ENCODE results near the gene LRRTM1. TPM values are rescaled to one million over a fixed set of nuclear protein-coding genes. Genes with fewer than 3 reads are reported as not detected.

The LRRTM1 gene
- total and polyA plus RNA-seq, 9 donors, result 0.27 to 1.7 (median 0.64) TPM

DNA sequence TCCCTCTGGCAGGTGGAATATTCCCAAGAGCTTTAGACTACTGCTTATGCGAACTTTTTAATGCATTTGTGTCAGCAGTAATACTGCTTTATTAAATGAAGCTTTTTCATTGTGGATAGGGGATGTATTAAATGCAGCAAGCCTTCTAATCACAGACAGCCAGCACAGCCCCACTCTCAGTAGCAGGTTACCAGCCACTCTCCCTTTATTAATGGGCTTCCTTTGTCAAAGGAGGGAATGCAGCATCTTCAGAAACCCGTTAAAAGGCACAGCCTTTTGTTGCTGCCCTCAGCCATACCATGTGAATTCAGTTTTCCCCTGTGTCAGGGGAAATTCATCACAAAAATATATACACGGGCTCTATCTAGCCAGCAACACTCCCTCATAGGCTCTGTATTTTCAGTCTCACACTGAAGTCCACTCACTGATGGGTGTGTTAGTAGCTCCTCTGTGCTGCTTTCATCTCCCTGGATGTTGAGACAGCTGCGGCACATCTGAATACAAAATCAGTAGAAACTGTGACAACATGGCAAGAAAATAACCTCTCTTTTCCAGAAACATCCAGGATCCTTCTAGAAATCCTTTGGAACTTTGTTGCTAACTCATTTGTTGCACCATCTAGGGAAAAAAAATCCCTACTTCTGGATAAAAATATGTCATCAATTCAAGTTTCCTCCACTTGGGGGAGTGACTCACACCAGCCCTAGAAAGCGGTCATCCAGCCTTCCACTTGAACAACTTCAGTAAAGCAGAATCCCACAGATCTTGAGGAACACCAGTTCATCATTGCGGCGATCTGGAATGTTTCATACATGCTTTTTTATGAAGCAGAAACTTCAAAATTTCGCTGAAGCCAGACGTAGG, 48.4 kb downstream of the LRRTM1 start:
- Histone ChIP-seq H3K4me3 (ENCODE audit: low read length) (no peak overlapping the region), H3K27ac (ENCODE audit: low read length) (no peak overlapping the region), H3K9me3 (replicated peaks; ENCODE audit: control insufficient read depth, low read depth, low read length) (no peaks in the 10 kb centered on the region), H3K4me1 (ENCODE audit: control insufficient read depth, insufficient read depth, low read length) (no peaks in the 10 kb centered on the region), H3K36me3 (ENCODE audit: control insufficient read depth, insufficient read depth, low read length) (no peaks in the 10 kb centered on the region), H3K27me3 (ENCODE audit: control insufficient read depth, insufficient read depth, low read length) (no peaks in the 10 kb centered on the region)
- no peak for DNase-seq
- WGBS (ENCODE audit: insufficient coverage), result 79% methylated on average over 6 of the region's 9 CpGs

DNA sequence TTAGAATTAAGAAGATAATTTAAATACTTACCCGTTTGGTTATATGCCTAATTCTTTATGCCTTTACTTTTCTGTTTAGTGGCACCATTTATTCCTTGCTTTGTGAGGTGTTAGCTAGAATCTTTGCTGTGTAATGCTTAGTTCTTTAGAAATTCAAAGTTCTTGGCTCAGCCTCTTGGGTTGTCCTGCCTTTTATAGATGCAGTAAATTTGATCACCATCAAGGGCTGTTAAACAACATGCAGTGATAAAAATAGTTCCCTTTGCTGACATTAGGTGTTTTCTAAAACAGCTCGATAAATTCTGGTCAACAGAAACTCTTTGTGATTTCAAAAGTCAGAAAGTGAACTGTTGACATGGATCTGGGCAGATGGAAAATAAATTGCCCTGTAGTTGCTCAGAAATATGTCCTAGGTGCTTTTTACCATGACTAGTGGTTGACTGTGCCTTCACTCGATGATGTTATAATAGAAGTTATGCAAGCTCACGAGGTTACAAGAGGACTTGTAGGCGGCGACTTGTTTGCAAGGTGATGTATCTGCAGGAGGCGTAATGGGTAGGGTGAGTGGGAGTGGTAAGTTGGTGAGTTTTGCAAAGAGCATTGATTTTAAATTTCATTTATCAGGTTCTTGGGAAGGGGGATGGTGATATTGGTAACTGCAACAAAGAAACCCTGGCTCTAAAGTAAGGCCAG, 52.1 kb downstream of the LRRTM1 start:
- Histone ChIP-seq H3K4me1 (ENCODE audit: control insufficient read depth, insufficient read depth, low read length) (no peaks in the 10 kb centered on the region), H3K27me3 (ENCODE audit: control insufficient read depth, insufficient read depth, low read length) (no peaks in the 10 kb centered on the region), H3K27ac (ENCODE audit: low read length) (no peak overlapping the region), H3K36me3 (ENCODE audit: control insufficient read depth, insufficient read depth, low read length) (no peaks in the 10 kb centered on the region), H3K4me3 (ENCODE audit: low read length) (no peak overlapping the region), H3K9me3 (replicated peaks; ENCODE audit: control insufficient read depth, low read depth, low read length) (no peaks in the 10 kb centered on the region)
- no peak for DNase-seq
- 88% methylated on average over 6 of the region's 7 CpGs for WGBS (ENCODE audit: insufficient coverage)
